BE2C (cell line): Measurements from ENCODE around the gene RFX1.

Experiments used
- DNase-seq: peaks from one replicate; pipeline ENCODE4 v3.0.0-alpha.2; 2020
- H3K27me3 ChIP-seq: fragments of 250-450 bp; sonication (Bioruptor Pico); 2 replicates; pipeline ENCODE4 v1.5.1; 2020; ENCODE audit warnings: mild to moderate bottlenecking
- H3K36me3 ChIP-seq: fragments of 250-450 bp; sonication (Bioruptor Pico); 2 replicates; pipeline ENCODE4 v1.5.1; 2020; ENCODE audit warnings: mild to moderate bottlenecking
- H3K4me1 ChIP-seq: fragments of 250-450 bp; sonication (Bioruptor Pico); 2 replicates; pipeline ENCODE4 v1.5.1; 2020
- H3K4me3 ChIP-seq: 2 replicates; pipeline ENCODE4 v1.5.1; 2011; ENCODE audit warnings: low read depth, low read length
- H3K9me3 ChIP-seq: fragments of 250-450 bp; sonication (Bioruptor Pico); 2 replicates; pipeline ENCODE4 v1.5.1; 2020
- TF ChIP-seq, protein P1 (sequence below): IDR thresholded peaks from 2 replicates; pipeline ENCODE4 v1.5.1; 2012; ENCODE audit warnings: mild to moderate bottlenecking, low read depth, low read length

Gene RFX1

DNA sequence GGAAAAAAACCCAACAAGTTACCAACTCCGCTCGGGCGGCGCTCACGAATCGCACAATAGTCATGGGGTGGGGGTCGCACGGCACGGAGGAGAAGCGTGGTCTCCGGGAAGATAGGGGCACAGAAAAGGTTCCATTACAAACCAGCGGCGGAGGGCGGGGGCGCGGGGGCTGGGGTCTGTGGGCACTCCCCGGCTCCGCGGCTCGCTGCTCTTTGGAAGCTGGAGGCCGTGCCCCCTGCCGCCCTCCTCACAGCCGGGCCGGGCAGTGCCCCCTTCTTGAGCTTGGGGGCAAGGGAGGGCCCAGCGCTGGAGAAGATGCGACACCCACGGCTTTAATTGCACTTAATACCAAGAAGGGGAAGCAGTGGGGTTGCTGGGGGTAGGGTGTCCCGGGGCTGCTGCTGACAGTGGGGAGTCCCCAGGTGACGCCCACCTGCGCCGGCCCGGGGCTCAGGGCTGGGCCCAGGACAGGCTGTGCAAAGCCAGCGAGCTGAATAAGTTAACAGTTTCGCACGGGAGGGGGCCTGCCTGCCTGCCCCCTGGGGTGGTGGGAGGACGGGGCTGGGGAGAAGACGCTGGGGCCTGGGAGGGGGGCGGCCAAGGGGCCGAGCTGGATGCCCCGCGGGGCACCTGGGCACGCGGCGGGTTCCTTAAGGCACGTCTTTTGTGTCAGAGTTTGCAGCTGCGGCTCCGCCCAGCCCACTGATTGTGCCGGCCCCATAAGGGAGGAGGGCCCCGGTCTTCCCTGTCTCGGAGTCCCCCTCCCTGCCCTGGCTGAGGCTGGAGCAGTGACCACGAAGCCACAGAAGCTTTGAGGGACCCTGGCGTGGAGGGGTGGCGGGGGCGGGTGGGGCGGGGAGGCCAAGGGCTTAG is 44.1 kb downstream of the RFX1 start:
- no peak for DNase-seq
- H3K27me3 ChIP-seq: no peaks in the 10 kb centered on the region
- no peak overlapping the region for H3K4me3 ChIP-seq
- TF ChIP-seq, protein P1, sequence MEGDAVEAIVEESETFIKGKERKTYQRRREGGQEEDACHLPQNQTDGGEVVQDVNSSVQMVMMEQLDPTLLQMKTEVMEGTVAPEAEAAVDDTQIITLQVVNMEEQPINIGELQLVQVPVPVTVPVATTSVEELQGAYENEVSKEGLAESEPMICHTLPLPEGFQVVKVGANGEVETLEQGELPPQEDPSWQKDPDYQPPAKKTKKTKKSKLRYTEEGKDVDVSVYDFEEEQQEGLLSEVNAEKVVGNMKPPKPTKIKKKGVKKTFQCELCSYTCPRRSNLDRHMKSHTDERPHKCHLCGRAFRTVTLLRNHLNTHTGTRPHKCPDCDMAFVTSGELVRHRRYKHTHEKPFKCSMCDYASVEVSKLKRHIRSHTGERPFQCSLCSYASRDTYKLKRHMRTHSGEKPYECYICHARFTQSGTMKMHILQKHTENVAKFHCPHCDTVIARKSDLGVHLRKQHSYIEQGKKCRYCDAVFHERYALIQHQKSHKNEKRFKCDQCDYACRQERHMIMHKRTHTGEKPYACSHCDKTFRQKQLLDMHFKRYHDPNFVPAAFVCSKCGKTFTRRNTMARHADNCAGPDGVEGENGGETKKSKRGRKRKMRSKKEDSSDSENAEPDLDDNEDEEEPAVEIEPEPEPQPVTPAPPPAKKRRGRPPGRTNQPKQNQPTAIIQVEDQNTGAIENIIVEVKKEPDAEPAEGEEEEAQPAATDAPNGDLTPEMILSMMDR: no peak
- no peaks in the 10 kb centered on the region for H3K4me1 ChIP-seq
- no peaks in the 10 kb centered on the region for H3K9me3 ChIP-seq
- H3K36me3 ChIP-seq: peaks cover 48% of the 10 kb centered on the region

DNA sequence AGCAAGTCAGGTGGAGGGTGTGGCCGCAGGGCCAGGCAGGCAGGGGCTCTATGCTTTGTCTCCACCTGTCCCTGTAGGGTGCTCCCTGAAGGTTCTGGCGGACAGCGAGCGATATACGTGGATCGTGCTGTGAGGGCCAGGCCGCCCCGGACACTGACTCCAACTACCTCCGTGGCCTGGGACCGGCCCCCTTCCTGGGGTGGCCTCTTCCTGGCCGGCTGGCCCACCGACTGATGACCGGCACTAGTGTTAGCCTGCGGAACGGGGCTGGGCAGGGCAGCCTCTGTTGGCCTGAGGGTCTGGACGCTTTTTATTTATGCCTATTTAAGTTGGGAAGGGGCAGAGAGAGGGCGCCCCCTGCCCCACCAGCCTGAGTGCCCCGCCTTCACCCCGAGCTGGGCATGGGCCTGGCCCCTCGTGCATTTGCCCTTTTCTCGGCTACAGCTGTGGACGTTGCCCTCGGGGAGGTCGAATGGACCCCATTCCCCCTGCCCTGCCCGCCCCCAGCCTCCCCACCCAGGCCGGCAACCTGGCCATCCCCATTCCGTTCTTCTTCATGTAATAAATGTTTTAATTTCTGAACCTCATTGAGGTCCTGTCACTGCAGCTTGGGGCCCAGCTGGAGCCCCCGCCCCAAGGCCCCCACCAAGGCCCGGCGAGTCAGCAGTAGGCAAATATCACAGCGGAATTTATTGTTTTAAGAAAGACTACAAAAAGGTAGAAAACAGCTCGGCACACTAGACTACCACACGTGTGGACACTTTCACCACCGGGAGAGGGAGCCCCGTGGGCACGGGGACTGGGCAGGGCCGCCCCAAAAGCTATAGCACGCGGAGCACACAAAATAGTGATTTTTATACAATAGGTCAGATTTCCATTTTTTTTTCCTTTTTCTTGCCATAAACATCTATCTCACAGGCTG is 45.0 kb downstream of the RFX1 start:
- TF ChIP-seq, protein P1: peak; percentile 23; the same call in 1 of the 2 replicates
- Histone ChIP-seq H3K36me3 (peaks cover 51% of the 10 kb centered on the region), H3K4me3 (no peak overlapping the region), H3K27me3 (no peaks in the 10 kb centered on the region), H3K9me3 (no peaks in the 10 kb centered on the region), H3K4me1 (no peaks in the 10 kb centered on the region)
- DNase-seq: no peak

DNA sequence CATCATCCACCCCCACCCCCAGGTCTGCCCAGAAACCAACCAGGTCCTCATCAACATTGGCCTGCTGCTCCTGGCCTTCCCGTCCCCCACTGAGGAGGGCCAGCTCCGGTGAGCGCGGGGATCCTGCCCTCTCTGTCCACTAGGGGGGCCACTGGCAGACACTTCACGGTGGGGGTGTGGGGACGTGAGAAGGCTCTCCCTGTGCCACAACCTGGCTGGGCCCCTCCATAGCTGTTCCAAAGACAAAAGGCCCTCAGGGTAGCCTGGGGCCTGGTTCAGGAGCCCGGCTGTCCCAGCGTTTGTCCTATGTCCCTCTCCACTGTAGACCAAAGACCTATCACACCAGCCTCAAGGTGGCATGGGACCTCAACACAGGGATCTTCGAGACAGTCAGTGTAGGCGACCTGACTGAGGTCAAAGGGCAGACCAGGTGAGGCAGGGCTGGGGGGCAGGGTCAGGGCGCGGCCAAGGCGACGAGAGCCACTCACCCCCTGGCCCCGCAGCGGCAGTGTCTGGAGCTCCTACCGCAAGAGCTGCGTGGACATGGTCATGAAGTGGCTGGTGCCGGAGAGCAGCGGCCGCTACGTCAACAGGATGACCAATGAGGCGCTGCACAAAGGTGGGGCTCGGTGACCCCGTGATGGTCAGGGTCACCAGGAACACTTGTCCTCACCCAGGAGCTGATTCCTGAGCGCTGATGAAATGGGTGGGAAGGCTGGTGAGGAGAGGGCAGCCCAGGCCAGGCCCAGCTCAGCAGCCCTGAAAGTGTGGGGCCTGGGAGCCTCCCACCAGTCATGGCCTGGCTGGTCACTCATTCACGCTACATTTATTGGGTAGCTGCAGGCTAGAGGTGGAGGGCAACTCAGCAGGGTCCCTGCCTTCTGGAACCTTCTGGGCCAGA is 45.9 kb downstream of the RFX1 start:
- Histone ChIP-seq H3K9me3 (no peaks in the 10 kb centered on the region), H3K27me3 (no peaks in the 10 kb centered on the region), H3K36me3 (peaks cover 60% of the 10 kb centered on the region), H3K4me3 (no peak overlapping the region), H3K4me1 (no peaks in the 10 kb centered on the region)
- TF ChIP-seq, protein P1: peak; percentile 33
- DNase-seq: no peak

DNA sequence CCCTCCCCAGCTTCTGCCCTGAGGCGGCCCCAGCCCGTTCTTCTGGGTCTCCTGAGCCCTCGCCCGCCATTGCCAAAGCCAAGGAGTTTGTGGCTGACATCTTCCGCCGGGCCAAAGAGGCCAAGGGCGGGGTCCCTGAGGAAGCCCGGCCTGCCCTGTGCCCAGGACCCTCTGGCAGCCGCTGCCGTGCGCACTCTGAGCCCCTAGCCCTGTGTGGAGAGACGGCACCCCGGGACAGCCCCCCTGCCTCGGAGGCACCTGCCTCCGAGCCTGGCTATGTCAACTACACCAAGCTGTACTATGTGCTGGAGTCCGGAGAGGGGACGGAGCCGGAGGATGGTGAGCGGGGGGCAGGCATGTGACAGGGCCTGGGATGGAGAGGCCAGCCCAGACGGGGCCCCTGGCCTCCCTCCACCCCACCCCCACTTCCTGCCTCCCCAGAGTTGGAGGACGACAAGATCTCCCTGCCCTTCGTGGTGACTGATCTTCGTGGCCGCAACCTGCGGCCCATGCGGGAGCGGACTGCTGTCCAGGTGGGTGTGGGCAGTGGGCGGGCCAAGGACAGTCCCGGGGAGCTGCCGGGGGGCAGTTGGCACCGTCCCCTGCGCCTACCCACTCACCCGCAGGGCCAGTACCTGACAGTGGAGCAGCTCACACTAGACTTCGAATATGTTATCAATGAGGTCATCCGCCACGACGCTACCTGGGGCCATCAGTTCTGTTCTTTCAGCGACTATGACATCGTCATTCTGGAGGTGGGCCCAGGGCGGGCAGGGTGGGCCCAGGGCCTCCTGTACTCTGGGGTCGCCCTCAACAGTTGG is 46.8 kb downstream of the RFX1 start:
- H3K36me3 ChIP-seq: peaks cover 69% of the 10 kb centered on the region
- no peaks in the 10 kb centered on the region for H3K4me1 ChIP-seq
- TF ChIP-seq, protein P1: no peak

DNA sequence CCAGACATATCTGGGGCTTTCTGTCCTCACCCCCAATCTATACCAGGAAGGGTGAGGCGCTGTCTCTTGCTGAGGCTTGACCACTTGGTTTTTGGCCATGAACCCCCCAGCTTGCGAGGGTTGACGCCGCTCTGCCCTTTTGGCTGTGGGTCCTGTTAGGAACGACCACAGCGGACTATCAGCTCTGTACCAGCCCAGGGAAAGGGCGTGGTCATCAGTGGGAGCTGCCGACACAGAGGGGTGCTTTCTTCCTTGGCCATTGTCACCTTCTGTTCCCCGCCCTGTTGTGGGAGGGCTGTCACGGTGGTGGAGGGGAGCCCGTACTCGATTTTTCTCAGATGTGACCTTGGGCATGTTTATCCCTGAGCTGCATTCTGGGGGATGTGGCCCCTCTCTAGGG is 48.1 kb downstream of the RFX1 start:
- peaks cover 67% of the 10 kb centered on the region for H3K36me3 ChIP-seq
- TF ChIP-seq, protein P1: no peak
- DNase-seq: no peak

More for the DNA sequence above, 46.8 kb downstream of the RFX1 start:
- no peak for DNase-seq
- H3K4me3 ChIP-seq: no peak overlapping the region
- no peaks in the 10 kb centered on the region for H3K27me3 ChIP-seq
- H3K9me3 ChIP-seq: no peaks in the 10 kb centered on the region

More for the DNA sequence above, 48.1 kb downstream of the RFX1 start:
- Histone ChIP-seq H3K4me3 (no peak overlapping the region), H3K9me3 (no peaks in the 10 kb centered on the region), H3K27me3 (no peaks in the 10 kb centered on the region), H3K4me1 (peaks cover 3% of the 10 kb centered on the region; the same call in 1 of the 2 replicates)
